SU-DHL-6 (cell line): Measurements from ENCODE around the gene CFHR3.
"Not testable (repeated sequence)": the region's sequence is repeated elsewhere in the genome, so short reads cannot be mapped to it uniquely, and the experiment has no call there.

Experiments used
- EZH2phosphoT487 ChIP-seq: fragments of 200-600 bp; sonication (generic), shearing (Covaris generic); conservative IDR thresholded peaks from 2 replicates; pipeline ENCODE4 v1.6.1; 2018; ENCODE audit warnings: mild to moderate bottlenecking, antibody characterized with exemption, low read length, moderate library complexity, mixed read lengths
- TF ChIP-seq, protein P1 (sequence below): fragments of 200-600 bp; sonication (generic); IDR thresholded peaks from one replicate; pipeline ENCODE4 v1.5.1; 2017; ENCODE audit warnings: antibody characterized with exemption, mild to moderate bottlenecking, low read length, moderate library complexity; ENCODE audit not compliant: insufficient read depth, poor library complexity, severe bottlenecking

DNA sequence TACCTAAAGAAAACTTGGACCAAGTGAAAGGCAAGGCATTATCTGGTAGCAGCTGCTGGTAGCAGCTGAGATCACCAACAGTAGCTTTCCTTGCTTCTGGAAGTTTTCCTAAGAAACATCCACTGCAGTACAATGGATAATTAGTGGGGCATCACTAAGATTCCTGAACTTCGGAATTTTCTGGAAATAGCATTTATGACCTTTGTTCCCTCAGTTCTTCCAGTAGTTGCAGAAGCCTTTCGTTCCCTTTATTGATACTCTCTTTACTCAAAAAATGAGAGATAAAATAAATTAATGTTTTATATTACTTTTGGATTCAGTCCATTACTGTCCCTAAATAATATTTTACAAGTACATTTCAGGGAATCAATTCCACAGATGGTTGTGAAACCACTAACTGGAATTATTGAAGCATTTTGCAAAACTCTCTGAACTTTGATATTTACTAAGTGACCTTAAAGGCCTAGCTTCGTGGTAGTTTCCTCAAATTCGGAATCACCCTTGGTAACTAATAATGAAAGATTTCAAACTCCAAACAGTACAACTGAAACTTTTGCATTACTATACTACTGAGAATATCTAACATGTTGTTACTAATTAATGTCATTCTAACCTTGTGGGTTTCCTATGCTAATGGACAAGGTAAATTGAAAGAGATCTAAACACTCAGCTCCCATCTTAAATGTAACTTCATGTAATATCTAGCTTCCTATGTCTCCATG lies 9.5 kb upstream of the CFHR3 start:
- TF ChIP-seq, protein P1, sequence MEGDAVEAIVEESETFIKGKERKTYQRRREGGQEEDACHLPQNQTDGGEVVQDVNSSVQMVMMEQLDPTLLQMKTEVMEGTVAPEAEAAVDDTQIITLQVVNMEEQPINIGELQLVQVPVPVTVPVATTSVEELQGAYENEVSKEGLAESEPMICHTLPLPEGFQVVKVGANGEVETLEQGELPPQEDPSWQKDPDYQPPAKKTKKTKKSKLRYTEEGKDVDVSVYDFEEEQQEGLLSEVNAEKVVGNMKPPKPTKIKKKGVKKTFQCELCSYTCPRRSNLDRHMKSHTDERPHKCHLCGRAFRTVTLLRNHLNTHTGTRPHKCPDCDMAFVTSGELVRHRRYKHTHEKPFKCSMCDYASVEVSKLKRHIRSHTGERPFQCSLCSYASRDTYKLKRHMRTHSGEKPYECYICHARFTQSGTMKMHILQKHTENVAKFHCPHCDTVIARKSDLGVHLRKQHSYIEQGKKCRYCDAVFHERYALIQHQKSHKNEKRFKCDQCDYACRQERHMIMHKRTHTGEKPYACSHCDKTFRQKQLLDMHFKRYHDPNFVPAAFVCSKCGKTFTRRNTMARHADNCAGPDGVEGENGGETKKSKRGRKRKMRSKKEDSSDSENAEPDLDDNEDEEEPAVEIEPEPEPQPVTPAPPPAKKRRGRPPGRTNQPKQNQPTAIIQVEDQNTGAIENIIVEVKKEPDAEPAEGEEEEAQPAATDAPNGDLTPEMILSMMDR: not testable (repeated sequence)
- not testable (repeated sequence) for TF ChIP-seq EZH2phosphoT487
